ENCODE measurements around the gene PDIK1L. TPM values are rescaled to one million over a fixed set of nuclear protein-coding genes. Genes with fewer than 3 reads are reported as not detected.

PDIK1L gene
- total RNA-seq, 1 experiment from 2014 or later: 5.6 TPM

GRCh38 chr1:26126321-26127084, 14.9 kb downstream of the PDIK1L start:
- Mint-ChIP-seq H3K4me3 (no peak overlapping the region), H3K36me3 (ENCODE audit: insufficient read depth in 1 of 3, low read depth in 3 of 3) (peaks cover 0 to 7% (median 0%) of the 10 kb centered on the region in 3 experiments; a peak in 3 of 7 replicates), H3K4me1 (peaks cover 4 to 10% of the 10 kb centered on the region in 2 experiments; a peak in 3 of 4 replicates), H3K27ac (peak overlapping the region in 1 of 3 experiments; percentile 67; a peak in 1 of 7 replicates), H3K27me3 (ENCODE audit: low read depth) (peaks cover 2% of the 10 kb centered on the region; the same call in 1 of the 2 replicates), H3K9me3 (no peaks in the 10 kb centered on the region)
- Histone ChIP-seq H3K14ac (ENCODE audit: insufficient read depth, low read length) (no peak overlapping the region), H2BK120ac (ENCODE audit: low read depth, low read length, poor library complexity, severe bottlenecking) (no peak overlapping the region), H3K23ac (ENCODE audit: insufficient read length, low read depth, low read length) (no peak overlapping the region), H3K9ac (ENCODE audit: extremely low read depth, insufficient read length, low read length) (no peak overlapping the region), H3T11ph (ENCODE audit: low read length) (no peak overlapping the region), H3K9me3 (ENCODE audit: control insufficient read depth, low read depth, low read length) (no peaks in the 10 kb centered on the region), H4K8ac (replicated peaks; ENCODE audit: insufficient read length, low read depth, low read length) (no peak overlapping the region), H3K79me2 (ENCODE audit: insufficient read depth, low read length) (no peaks in the 10 kb centered on the region), H3K4ac (ENCODE audit: low read depth, low read length) (no peak overlapping the region), H2AK5ac (ENCODE audit: insufficient read length, low read length) (no peak overlapping the region), H3K4me2 (ENCODE audit: insufficient read depth, insufficient read length, low read length) (no peak overlapping the region), H3K4me1 (ENCODE audit: insufficient read depth, low read length) (no peaks in the 10 kb centered on the region), H2BK5ac (ENCODE audit: insufficient read length, low read length) (no peak overlapping the region), H4K91ac (ENCODE audit: insufficient read length, low read depth, low read length) (no peak overlapping the region), H2BK15ac (ENCODE audit: low read depth, low read length) (no peak overlapping the region), H3K79me1 (ENCODE audit: insufficient read depth, low read depth, low read length, poor library complexity, severe bottlenecking) (no peaks in the 10 kb centered on the region), H4K20me1 (ENCODE audit: control insufficient read depth, insufficient read depth, insufficient read length) (no peaks in the 10 kb centered on the region), H2AFZ (ENCODE audit: low read length) (no peak overlapping the region), H2BK20ac (ENCODE audit: low read depth, low read length, poor library complexity, severe bottlenecking) (no peak overlapping the region), H2BK12ac (ENCODE audit: insufficient read length, low read depth, low read length) (no peak overlapping the region), H3K27me3 (ENCODE audit: insufficient read depth, low read length) (no peaks in the 10 kb centered on the region), H3K27ac (ENCODE audit: insufficient read length, low read depth, low read length) (no peak overlapping the region), H3K18ac (ENCODE audit: insufficient read length, low read depth, low read length) (no peak overlapping the region), H4K5ac (ENCODE audit: insufficient read length, low read depth, low read length) (no peak overlapping the region), H3K56ac (ENCODE audit: insufficient read length, low read depth, low read length) (no peak overlapping the region), H3K23me2 (ENCODE audit: insufficient read length, low read depth, low read length, poor library complexity, severe bottlenecking) (no peaks in the 10 kb centered on the region)
- no CpG with 5 or more reads among the region's 9 CpGs for WGBS (ENCODE audit: extremely low coverage, insufficient read length, low lambda C conversion rate)
- TF ChIP-seq CTCF (conservative IDR thresholded peaks at IDR 0.05): no peak
- DNase-seq: no peak
